ENCODE measurements around the gene TRPM3. TPM values are rescaled to one million over a fixed set of nuclear protein-coding genes. Genes with fewer than 3 reads are reported as not detected.

The TRPM3 gene
- total RNA-seq, 1 experiment from 2014 or later: not detected

DNA sequence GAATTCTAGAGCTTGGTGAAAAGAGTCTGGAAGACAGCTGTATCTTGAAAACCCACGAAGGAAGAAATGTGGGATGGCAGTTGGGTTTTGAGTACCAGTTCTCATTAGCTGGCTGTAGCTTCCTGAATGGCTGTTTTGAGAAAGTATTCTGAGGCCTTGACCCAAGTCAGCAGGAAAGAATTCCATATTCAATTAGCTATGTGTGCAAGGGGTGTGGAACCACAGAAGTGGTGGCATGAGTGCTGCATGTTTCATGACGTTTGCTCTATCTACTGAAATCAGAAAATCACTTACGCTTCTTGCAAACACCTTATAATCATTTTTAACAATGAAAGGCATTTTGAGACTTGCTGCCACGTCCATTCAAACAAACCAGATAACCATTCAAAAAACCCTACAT is 69.1 kb downstream of the TRPM3 start:
- CTCF ChIA-PET: no interaction called here
- POLR2A ChIA-PET: no interaction called here
- H3K27ac ChIP-seq (ENCODE audit: low read length): no peak overlapping the region
- no peaks in the 10 kb centered on the region for H3K9me3 ChIP-seq (ENCODE audit: control insufficient read depth, insufficient read depth, low read depth, low read length)
- DNase-seq (ENCODE audit: low read depth, low spot score): no peak
- no peak overlapping the region for H3K4me3 ChIP-seq (ENCODE audit: low read depth in 2 of 2, low read length in 2 of 2)
- intact Hi-C loops (cut with micrococcal nuclease; ENCODE audit: unreplicated experiment): no loop called here
- no peaks in the 10 kb centered on the region for H3K4me1 ChIP-seq (ENCODE audit: control insufficient read depth, insufficient read depth, low read length)
- no TSS peak for BruUV-seq (replicated peaks)
- ATAC-seq: no peak
- TF ChIP-seq, protein P1, sequence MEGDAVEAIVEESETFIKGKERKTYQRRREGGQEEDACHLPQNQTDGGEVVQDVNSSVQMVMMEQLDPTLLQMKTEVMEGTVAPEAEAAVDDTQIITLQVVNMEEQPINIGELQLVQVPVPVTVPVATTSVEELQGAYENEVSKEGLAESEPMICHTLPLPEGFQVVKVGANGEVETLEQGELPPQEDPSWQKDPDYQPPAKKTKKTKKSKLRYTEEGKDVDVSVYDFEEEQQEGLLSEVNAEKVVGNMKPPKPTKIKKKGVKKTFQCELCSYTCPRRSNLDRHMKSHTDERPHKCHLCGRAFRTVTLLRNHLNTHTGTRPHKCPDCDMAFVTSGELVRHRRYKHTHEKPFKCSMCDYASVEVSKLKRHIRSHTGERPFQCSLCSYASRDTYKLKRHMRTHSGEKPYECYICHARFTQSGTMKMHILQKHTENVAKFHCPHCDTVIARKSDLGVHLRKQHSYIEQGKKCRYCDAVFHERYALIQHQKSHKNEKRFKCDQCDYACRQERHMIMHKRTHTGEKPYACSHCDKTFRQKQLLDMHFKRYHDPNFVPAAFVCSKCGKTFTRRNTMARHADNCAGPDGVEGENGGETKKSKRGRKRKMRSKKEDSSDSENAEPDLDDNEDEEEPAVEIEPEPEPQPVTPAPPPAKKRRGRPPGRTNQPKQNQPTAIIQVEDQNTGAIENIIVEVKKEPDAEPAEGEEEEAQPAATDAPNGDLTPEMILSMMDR (IDR thresholded peaks at IDR 0.05): no peak
- TF ChIP-seq TCF7L2 (IDR thresholded peaks at IDR 0.05; ENCODE audit: low read depth, low read length) (no peak), SIN3A (IDR thresholded peaks at IDR 0.05; ENCODE audit: borderline replicate concordance, insufficient read depth, low read depth, low read length) (no peak), POLR2AphosphoS5 (IDR thresholded peaks at IDR 0.05; ENCODE audit: low read depth, low read length) (no peak)
- TF ChIP-seq, protein P2, sequence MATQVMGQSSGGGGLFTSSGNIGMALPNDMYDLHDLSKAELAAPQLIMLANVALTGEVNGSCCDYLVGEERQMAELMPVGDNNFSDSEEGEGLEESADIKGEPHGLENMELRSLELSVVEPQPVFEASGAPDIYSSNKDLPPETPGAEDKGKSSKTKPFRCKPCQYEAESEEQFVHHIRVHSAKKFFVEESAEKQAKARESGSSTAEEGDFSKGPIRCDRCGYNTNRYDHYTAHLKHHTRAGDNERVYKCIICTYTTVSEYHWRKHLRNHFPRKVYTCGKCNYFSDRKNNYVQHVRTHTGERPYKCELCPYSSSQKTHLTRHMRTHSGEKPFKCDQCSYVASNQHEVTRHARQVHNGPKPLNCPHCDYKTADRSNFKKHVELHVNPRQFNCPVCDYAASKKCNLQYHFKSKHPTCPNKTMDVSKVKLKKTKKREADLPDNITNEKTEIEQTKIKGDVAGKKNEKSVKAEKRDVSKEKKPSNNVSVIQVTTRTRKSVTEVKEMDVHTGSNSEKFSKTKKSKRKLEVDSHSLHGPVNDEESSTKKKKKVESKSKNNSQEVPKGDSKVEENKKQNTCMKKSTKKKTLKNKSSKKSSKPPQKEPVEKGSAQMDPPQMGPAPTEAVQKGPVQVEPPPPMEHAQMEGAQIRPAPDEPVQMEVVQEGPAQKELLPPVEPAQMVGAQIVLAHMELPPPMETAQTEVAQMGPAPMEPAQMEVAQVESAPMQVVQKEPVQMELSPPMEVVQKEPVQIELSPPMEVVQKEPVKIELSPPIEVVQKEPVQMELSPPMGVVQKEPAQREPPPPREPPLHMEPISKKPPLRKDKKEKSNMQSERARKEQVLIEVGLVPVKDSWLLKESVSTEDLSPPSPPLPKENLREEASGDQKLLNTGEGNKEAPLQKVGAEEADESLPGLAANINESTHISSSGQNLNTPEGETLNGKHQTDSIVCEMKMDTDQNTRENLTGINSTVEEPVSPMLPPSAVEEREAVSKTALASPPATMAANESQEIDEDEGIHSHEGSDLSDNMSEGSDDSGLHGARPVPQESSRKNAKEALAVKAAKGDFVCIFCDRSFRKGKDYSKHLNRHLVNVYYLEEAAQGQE (IDR thresholded peaks at IDR 0.05; ENCODE audit: insufficient read depth in 1 of 2, low read depth in 2 of 2, low read length in 1 of 2): no peak
- no peaks in the 10 kb centered on the region for H3K36me3 ChIP-seq (ENCODE audit: control insufficient read depth, insufficient read depth, low read length)
- in situ Hi-C loops (cut with HindIII; ENCODE audit: low pct_unique_long_range_greater_than_20kb, low sequenced_read_pairs): no loop called here
- no peaks in the 10 kb centered on the region for H3K27me3 ChIP-seq (ENCODE audit: control insufficient read depth, insufficient read depth, low read length)

DNA sequence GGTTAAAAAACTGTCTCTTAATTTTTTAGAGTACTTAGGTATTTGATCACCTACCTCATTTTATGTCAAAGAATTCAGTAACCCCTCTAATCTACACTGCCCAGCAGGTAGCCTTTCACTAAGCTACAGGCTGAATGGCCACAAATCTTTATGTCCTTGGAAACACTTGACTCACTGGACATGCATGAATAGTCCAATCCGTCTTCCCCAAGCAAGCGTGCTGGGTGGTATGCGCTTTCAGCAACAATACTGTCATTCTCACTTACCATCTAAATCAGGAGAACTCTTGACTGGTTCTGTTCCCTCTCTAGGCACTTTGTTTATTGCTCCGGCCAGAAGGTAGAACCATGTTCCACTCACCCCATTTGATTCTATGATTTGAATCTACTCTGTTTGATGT is 73.1 kb downstream of the TRPM3 start:
- CTCF ChIA-PET: no interaction called here

More for the DNA sequence above, 73.1 kb downstream of the TRPM3 start:
- Histone ChIP-seq H3K36me3 (ENCODE audit: control insufficient read depth, insufficient read depth, low read length) (no peaks in the 10 kb centered on the region), H3K9me3 (ENCODE audit: control insufficient read depth, insufficient read depth, low read depth, low read length) (no peaks in the 10 kb centered on the region), H3K27ac (ENCODE audit: low read length) (no peak overlapping the region), H3K27me3 (ENCODE audit: control insufficient read depth, insufficient read depth, low read length) (no peaks in the 10 kb centered on the region), H3K4me3 (ENCODE audit: low read depth in 2 of 2, low read length in 2 of 2) (no peak overlapping the region), H3K4me1 (ENCODE audit: control insufficient read depth, insufficient read depth, low read length) (no peaks in the 10 kb centered on the region)
- TF ChIP-seq, protein P2 (IDR thresholded peaks at IDR 0.05; ENCODE audit: insufficient read depth in 1 of 2, low read depth in 2 of 2, low read length in 1 of 2): no peak
- no peak for TF ChIP-seq POLR2AphosphoS5 (IDR thresholded peaks at IDR 0.05; ENCODE audit: low read depth, low read length)
- TF ChIP-seq, protein P1 (IDR thresholded peaks at IDR 0.05): no peak
- TF ChIP-seq TCF7L2 (IDR thresholded peaks at IDR 0.05; ENCODE audit: low read depth, low read length): no peak
- TF ChIP-seq SIN3A (IDR thresholded peaks at IDR 0.05; ENCODE audit: borderline replicate concordance, insufficient read depth, low read depth, low read length): no peak
- POLR2A ChIA-PET: no interaction called here
- BruUV-seq (replicated peaks): no TSS peak
- in situ Hi-C loops (cut with HindIII; ENCODE audit: low pct_unique_long_range_greater_than_20kb, low sequenced_read_pairs): no loop called here
- no peak for DNase-seq (ENCODE audit: low read depth, low spot score)
- intact Hi-C loops (cut with micrococcal nuclease; ENCODE audit: unreplicated experiment): no loop called here
- no peak for ATAC-seq

All from Panc1 (cell line).